GM21723 (cell line): ENCODE data around the gene FARS2.

Experiments used
- ATAC-seq: cut with Tn5 transposase; IDR thresholded peaks from one replicate; pipeline ENCODE4 v1.9.1; 2021; ENCODE audit warnings: mild to moderate bottlenecking, moderate library complexity; ENCODE audit not compliant: unreplicated experiment

The FARS2 gene

DNA sequence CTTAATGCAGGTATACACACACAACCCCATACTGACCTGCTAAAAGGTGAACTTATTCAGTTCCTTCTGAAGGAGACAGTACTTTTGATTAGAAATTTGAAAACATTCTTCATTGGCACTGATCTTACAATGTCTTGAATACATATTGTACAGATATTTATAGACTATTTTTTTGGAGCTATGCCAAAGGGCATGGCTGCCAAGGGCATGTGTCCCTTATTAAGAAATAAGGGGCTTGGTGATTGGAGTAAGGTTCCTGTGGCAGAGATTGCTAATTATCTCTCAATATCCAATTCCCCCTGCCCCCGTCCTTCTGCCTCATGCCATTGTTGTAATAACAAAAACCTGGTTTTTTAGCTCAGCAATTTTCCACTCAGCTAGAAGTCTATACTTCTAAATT is 355.9 kb downstream of the FARS2 start:
- no peak for ATAC-seq

DNA sequence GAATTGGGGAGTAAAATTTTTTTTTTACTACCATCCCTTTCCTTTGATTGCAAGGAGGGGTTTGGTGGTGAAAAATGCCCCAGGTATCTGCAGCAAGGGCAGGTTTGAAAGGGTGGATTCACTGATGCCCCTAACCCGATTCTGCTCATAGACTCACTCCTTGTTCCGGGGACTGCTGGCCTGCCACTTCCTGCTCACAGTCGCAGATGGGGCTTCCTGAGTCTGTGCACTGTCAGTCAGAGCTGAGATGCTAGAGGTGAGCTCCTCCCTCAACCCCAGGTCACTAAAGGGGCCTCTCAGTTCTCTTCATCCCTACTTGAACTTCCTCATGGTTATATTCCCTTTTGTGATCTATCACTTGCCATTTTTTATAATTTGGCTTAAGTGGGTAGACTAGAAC is 357.9 kb downstream of the FARS2 start:
- ATAC-seq = peak; percentile 72

DNA sequence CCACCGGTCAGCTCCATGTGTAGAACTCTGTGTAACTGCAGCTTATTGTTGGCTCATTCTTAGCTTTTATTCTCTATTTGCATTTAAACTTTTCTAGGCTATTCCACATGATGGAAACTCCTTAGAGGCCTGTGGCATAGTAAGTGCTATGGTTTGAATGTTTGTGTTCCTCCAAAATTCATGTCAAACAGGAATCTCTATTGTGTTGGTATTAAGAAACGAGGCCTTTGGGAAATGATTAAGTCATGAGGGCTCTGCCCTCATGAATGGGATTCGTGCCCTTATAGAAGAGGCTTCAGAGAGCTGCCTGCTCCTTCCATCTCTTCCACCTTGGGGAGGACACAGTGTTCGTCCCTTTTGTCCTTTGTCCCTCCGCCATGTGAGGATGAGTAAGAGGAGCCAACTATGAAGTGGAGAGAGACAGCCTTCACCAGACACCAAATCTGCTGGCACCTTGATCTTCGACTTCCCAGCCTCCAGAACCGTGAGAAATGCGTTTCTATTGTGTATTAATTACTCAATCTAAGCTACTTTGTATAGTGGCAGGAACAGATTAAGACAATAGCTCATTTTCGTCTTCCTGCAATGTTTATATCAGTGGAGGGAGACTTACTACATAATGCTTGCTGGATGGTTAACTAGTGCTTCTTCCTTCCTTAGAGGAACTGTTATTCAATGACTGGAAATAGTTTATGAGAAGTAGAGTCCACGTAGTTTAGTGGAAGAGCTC is 361.1 kb downstream of the FARS2 start:
- no peak for ATAC-seq

DNA sequence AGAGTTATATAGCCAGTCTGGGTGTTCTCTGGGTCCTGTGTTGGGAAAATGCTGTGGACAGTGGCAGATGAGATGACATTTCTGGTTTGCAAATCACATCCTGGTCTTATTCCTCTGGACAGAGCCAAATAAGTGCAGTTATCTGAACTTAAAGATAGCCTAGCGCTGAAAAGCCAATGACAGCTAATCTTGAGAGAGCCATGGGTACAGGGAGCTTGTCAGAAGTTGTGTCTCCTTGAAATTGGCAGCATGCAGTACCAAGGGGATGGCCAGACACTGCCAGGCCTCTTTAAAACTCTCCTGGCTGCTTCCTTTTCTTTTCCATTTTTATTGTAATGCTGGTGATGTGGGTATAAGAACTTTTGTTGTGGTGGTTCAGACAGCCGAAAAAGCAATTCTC is 362.5 kb downstream of the FARS2 start:
- no peak for ATAC-seq

DNA sequence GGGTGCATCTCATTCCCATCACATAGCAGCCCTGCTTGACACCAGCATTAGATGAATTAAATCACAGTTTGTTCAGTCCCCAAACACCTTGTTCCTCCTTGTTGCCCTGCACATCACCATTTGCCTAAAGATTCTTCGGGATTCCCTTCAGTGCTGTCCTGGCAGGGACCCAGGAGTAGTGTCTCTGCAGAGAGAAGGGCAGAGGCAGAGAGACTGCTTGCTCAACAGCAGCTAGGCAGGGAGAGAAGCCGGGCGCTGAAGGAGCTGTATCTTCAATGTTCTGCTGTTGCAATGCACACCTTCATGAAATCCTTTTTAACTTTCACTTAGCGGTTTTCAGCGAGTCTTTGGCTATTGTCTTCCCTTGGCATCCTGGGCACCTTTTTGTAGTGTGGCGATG is 362.9 kb downstream of the FARS2 start:
- no peak for ATAC-seq

DNA sequence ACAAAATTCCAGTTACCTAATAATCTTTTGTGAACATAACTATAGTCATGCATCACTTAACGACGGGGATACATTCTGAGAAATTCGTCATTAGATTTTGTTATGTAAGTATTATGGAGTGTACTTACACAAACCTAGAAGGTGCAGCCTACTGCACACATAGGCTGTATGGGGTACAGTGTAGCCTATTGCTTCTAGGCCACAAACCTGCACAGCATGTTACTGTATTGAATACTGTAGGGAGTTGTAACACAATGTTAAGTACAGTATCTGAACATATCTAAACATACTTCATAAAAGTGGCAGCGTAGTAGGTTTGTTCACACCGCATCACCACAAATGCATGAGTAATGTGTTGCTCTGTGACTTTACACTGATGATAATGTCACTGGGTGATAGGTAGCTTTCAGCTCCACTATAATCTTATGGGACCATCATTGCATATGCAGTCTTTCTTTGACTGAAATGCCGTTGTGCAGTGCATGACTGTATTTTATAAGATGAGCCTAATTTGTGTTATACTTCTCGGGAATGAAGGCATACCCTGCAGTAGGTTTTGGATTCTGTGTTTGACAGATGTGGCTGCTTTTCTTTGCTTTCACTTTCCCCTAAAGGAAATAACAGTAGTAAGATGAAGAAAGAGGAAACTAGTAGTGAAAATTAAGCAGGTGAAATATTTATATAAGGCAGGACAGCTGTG is 365.6 kb downstream of the FARS2 start:
- ATAC-seq = peak; percentile 93

DNA sequence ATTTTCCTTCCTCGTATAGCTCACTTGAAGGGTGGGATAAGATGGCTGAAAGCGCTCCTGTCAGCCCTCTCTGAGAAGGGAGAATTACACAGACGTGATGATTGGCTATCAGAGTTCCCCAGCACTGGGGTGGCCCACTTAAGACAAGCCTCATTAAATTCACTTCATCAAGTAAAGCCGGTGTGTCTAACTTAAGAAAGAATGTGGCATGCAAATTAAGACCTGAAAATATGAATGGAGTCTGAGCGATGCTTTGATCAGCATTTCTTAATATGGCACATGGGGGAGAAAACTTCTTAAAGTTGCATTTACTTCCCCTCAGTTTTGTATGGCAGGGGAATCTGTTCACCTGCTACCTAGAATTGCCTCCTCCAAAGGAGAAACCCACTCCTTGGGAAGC is 369.3 kb downstream of the FARS2 start:
- no peak for ATAC-seq

DNA sequence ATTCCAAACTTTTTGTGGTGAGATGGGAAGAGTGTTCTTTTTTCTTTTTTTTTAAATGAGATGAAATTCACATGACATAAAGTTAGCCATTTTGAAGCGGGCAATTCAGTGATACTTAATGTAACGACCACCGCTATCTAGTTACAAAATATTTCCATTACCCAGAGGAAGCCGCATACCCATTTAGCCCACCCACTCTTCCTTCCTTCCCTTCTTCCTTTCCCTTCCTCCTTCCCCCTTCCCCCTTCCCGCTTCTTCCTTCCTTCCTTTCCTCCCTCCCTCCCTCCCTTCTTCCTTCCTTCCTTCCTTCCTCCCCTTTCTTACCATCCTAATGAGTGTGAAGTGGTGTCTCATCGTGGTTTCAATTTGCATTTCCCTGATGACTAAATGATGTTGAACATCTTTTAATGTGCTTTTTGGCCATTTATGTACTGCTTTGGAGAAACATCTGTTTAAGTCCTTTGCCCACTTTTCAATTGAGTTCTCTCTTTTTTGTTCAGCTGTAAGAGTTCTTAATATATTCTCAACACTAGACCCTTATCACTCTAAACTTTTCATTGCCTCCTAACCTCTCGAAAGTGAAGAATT is 371.1 kb downstream of the FARS2 start:
- ATAC-seq = no peak

DNA sequence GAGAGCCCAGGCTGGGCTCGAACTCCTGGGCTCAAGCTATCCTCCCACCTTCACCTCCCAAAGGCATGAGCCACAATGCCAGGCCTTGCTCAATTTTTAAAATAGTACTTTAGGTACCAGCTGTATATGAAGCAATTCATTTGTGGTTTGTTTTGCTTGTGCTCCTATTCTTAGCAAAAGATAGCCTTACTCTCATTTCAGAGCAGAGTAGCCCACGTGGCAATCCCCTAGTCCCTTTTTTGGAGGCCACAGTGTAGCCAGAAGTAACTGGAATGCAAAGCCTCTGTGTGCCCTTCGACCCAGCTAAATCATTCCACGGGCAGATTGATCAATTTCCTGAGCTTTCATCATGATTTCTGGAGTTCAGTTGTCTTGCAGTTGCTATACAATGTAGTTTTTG is 373.2 kb downstream of the FARS2 start:
- no peak for ATAC-seq

DNA sequence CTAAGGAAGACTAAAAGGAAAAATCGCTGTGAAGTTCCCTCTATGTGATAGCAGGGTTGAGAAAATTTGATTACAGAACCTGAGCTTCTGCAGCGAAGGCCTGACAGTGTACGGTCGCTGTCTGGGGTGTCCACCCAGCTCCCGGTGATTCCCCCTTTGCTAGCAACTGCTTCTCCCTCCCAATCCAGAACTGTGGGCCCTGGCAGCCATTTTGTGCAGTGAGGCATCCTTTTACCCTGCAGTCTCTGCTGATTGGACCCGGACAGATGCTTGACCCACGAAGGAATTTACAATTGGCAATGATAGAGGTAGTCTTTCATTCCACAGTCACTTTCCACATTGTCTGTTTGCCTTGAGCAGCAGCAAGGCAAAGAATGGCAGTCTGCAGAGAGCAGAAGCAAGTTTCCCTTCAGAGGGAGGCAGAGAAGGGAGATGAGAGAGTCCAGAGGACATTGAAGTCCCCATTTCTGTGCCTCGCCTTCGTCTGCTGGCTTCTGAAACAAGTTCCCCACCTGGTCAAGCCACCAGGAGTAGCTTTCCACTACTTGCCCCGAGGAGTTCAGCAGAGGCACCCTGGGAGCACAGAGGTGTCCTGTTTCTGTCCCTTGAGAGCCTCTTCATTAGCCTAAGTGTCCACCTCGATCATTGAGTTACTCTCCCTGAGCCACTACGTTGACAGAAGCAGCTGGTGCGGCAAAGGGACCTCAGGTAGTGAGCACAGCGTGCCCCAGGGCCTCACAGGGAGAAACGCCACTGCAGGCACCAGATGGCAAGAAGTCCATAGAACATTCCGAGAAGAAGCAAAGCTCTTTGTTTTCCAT is 375.1 kb downstream of the FARS2 start:
- no peak for ATAC-seq

DNA sequence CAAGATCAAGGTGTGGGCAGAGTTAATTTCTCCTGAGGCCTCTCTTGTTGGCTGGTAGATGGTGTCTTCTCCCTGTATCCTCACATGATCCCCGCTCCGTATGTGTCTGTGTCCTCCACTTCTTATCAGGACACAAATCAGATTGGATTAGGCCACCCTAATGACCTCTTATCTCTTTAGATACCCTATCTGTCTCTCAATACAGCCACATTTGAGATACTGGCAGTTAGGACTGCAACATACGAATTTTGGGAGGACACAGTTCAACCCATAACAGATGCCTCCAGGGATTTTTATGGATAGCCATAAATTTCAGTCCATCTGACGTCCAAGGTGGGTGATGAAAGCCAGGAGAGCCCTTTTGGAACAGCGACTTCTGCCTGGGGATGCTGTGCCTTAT is 376.4 kb downstream of the FARS2 start:
- no peak for ATAC-seq

DNA sequence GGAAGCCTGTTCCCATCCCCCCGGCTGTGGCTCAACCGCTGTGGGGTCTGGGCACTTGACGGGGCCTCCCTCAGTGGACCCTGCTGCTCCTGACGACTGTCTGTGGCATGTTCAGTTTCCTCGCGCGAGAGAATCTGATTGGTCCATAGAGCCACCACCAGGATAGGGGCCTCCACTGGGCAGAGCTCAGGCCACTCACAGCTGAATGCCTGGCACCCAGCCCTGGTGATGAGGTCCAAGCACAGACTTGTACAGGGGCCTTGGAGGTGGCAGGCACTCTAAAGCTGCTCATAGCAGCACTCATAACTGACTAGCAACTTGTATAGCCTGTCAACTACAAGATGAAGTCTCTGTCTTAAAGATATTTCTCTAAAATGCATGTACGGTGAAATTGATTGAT is 377.4 kb downstream of the FARS2 start:
- no peak for ATAC-seq

DNA sequence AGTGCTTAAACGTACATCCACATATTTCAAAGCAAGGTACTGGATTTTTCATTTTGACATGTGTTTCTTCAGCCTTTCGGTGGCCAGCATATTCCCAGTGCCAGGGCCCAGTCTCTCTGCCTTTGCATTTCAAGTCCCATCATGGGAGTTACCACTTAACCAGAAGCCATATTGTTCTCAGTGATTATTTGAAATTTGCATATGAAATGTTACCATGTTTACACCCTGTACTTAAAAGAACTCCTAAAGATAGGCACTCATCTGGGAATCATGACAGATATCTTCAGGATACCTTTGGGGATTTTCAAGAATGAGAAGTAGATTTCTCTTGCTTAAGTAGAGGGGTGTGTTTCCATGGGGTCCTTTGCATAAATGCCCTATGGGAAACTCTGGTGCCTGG is 377.9 kb downstream of the FARS2 start:
- no peak for ATAC-seq

DNA sequence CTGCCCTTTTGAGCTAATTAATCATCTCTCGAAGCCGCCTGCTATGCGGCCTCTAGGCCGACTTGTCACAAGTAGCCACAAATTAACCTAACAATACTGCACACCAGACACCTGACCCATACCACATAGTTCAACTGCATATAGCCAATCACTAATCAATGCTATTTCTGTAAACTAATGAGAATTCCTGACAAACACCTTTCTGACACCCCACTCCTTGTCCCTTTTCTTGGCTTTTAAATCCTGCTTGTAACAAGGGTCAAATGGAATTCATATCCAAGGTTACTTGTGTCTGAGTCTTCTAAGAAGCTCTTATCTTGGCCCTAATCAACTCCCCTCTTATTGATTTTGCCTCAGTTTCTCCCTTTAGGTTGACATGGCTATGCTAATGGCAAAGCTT is 379.3 kb downstream of the FARS2 start:
- no peak for ATAC-seq

DNA sequence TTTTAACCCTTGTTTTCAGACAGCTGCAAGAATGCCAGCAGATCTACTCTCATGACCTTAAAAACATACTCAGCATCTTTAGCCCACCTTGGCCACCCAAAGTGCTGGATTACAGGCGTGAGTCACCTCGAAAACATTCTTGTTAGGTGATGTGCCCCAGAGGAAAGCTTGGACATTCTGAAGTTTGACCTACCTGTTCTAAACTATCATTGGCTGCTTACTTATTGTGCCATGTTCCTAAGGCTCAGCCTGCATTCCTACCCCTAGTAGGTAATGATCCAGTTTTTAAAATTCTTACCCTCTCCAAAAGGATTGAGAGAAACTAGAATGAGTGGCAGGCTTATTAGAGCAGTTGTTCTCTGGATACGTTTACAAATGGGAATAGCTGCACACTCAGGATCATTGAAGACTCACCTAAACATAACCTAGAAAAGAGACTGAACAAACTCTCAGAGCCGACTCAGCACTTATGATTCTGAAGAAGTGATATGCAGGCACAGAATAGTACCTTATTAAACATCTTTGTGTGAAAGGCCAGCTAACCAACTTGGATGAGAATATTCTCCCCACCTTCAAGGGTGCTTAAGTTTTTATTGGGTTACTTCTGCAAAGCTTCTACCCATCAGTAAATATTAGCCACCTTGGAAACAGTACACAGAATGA is 383.3 kb downstream of the FARS2 start:
- ATAC-seq = no peak

DNA sequence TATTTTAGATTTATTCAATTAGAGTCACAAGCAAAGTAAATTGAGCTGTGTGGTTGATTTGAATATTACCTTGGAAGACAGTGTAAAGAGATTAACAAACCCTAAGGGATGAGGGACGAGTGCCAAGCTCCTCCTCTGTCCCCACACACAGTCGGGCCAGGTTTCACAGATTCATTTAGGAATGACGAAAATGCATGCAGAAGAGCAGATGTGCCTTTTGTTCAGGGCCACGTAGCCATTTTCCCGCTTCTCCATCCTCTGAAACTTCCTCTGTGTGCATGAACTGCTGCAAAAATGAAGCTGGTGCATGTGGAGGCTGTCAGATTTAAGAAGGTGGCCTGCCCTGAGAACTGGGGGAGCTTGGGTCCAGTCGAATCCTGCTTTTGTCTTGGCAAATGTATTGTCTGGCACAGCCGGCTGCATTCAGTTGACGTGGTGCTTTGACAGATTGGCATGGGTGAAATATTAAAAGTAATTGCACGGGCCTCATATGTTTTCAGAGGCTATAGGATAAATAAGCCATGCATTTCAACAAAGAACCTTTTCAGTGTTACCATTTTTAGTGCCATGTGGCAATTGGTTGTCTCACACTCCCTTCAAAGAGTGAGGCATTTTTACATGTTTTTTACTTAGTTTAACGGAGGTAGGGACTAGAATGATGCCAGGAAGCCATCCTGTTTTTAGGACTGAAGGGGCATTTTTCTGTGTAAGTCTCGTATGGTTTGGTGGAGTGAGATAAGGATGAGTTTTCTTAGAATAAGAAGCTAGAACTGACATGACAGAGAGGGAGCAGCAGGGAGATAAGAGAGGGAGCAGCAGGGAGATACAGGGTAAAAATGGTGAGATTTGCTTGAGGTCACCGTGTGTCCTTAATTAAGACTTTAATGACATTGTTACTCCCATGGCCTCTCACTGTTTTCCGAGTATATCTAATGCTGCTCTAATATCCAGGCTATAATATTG is 384.3 kb downstream of the FARS2 start:
- no peak for ATAC-seq

DNA sequence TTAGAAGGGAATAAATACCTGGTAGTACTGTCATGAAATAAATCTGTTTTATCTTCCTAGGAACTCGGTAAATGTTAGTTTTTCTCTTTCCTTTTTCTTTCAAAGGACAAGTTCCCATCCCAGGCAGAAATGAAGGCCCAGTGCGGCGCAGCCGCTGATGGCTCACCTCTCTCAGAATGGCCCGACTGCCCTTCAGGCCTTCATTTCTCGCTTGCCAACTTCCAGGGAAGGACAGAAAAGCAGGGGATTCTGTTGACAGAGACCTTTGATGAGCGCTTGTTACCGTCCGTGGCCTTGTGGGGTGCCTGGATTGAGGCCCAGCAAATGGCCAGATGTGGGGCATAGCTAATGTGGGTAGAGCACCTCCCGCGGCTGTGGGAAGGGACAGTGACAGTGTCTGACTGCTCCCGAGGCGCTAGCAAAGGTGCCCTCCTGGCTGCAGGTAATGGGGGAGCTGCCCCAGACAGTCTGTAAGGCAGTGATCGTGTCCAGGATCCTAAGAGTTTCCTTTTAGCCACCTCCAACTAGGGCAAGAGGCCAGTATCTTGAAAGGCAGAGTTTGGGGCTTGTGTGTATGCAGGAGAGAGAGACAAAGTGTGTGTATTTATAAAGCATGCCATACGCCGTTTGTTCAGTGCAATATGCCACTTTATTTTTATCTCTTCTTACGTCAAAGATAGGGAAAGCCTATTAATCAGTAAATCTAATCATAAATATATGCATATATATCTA is 391.3 kb downstream of the FARS2 start:
- no peak for ATAC-seq

DNA sequence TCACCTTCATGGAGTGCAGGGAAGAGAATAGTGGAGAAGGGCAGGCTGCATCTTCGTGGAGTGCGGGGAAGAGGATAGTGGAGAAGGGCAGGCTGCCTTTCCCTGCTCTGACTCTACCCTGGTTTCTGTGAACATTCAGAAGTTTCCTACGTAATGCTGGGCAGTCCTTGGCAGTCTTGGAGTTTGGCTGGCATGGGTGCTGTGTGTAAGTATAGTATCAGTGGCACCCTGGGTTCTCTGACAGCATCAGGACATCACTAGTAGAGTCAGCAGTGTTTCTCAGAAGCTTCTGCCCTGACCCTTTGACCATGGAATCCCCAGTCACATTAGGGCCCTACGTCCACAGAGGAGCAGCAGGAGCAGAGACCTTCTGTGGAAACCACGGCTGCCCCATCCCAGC is 392.5 kb downstream of the FARS2 start:
- no peak for ATAC-seq

DNA sequence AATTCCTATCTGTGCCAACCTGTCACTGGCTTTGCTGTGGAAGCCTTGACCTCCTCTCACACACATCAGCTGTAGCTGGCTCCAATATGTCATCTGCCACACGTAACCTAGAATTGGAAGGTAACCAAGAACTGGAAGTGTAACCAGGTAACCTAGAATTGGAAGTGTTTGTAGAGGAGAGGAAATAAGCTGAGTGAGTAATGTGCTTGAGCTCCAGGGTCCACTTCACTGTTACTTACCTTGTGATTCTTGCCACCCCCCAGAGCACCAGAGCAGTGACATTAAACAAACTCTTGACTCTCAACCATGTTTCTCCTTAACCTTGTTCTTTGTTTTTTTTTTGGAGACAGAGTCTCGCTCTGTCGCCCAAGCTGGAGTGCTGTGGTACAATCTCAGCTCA is 394.9 kb downstream of the FARS2 start:
- ATAC-seq = no peak
